GM12874 (cell line): ENCODE data around the gene SWAP70.

ENCODE experiments used
- TF ChIP-seq, protein P1 (sequence below): IDR thresholded peaks from 2 replicates; pipeline ENCODE4 v1.5.1; 2011; ENCODE audit warnings: low read depth, mild to moderate bottlenecking, control low read depth, low read length, moderate library complexity; ENCODE audit not compliant: insufficient read depth

The SWAP70 gene

DNA sequence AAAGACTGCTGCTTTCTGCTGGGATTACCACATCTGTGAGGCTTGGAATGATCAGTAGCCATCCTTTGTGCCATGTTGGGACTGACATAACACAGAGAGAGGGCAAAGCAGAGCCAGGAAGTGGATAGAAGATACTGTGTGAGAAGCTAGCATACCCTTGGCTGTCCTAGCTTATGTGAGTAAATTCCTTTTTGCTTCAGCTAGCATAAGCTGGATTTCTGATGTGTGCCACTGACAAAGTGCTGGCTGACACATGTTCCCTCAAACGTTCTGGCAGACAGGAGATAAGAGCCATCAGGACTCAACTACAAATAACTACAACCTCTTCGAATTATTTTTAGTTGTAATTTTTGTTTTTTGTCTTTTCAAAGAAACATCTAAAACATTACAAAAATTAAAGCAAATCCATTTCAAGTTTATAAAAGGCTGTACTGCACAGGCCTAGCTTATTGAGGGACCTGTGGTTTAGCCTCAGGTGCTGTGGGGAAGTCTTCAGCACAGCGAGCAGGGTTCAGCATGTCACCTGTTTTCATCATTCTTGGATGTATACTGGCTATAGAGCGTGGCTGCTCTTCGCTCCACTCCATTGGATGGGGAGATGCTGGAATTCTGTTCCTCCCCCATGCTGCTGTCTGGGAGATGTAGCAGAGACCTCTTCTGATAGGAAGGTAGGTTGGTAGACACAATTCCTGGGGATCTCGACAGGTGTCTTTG lies 120.9 kb downstream of the SWAP70 start:
- TF ChIP-seq, protein P1, sequence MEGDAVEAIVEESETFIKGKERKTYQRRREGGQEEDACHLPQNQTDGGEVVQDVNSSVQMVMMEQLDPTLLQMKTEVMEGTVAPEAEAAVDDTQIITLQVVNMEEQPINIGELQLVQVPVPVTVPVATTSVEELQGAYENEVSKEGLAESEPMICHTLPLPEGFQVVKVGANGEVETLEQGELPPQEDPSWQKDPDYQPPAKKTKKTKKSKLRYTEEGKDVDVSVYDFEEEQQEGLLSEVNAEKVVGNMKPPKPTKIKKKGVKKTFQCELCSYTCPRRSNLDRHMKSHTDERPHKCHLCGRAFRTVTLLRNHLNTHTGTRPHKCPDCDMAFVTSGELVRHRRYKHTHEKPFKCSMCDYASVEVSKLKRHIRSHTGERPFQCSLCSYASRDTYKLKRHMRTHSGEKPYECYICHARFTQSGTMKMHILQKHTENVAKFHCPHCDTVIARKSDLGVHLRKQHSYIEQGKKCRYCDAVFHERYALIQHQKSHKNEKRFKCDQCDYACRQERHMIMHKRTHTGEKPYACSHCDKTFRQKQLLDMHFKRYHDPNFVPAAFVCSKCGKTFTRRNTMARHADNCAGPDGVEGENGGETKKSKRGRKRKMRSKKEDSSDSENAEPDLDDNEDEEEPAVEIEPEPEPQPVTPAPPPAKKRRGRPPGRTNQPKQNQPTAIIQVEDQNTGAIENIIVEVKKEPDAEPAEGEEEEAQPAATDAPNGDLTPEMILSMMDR, result no peak

DNA sequence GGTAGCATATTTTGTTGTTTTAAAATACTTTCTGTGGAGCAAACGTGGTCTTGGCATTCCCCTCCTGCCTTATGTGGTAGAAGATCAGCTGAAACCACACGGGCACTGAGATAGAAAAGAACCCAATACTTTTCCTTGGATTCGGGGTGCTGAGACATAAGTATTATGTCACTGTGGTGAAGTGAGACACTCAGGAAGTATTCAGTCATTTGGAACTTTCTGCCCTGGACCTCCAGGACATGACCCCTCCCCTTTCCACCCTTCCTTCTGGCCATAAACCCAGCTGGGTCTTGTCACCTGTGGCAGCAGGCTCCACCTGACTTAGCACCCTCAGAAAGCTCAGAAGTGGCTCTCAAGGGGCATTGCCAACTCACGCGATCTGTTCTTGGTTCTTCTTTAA lies 123.4 kb downstream of the SWAP70 start:
- TF ChIP-seq, protein P1, result no peak

DNA sequence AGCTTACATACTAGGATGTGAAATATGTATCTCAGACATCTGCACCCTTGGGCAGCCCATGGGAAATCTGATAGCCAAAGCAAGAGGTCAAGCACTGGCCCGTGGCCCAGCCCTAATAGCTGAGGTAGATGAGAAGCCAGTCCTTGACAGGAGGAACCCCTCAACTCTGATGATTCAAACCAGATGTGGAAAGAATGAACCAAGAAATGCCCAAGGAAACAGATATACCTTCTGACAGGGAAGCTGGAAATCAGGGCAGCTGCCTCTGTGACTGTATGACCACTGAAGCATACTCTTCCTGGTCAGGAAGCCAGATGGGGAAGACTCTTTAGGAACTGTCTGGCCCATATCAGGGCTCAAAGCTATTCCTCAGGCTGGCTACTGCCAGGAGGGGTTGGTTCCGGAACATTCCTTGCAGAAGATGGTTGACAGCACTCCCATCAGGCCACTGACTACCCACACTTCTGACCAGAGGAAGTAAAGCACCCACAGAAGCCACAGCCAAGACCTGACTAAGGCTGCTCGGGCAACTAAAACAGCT lies 124.2 kb downstream of the SWAP70 start:
- TF ChIP-seq, protein P1, result no peak

DNA sequence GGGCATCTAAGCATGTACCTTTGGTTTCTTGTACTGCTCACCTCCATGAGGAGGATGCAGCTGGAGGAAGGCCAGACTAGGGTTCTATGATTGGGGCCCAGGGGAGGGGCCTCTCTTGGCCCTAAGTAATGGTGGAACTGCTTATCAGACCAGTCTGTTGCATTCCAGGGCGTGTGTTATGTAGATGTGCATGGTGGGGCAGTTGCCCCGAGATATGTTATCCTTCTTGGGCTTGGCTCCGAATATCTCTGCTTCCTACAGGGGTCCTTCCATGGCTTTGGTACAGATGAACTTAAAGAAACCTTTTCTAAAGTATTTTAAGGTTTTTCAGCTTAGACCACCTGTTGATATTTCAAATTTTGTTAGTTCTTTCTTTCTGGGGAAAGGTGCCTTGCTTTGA lies 126.0 kb downstream of the SWAP70 start:
- TF ChIP-seq, protein P1, result no peak

DNA sequence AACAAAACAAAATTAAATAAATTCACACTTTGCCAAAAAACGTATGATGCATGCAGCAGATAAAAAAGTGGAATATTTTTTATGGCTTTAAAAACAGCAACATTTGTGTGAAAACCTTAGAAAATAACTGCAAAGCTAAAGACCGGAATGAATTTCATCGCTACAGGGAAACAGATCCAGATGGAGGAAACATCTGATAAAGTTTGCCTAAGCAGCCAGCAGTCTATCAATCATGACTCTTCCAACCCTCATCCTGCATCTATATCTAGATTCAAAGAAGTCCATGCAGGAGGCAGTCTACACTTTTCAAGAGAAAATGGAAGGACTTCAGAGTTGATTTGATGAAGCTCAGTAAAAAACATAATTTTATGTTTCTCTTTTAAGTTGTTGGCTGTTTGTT lies 126.8 kb downstream of the SWAP70 start:
- TF ChIP-seq, protein P1, result no peak

DNA sequence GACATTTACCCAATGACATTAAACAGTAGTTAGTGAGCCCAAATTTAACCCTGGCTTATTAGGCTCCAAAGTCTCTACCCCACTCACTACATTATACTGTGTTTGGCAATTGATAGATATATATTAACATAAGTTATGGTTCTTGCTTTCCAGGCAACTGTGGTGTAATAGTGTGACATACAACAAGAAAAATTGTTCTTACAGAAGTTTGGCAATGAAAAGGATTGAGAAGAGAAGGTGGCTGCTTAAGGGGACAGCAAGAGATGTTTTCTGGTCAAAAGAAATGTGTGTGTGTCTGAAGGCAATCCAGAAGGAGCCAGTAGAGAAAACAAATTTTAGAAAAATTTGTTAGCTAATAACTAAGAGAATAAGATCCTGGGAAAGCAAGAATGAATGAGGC lies 132.4 kb downstream of the SWAP70 start:
- TF ChIP-seq, protein P1, result no peak

DNA sequence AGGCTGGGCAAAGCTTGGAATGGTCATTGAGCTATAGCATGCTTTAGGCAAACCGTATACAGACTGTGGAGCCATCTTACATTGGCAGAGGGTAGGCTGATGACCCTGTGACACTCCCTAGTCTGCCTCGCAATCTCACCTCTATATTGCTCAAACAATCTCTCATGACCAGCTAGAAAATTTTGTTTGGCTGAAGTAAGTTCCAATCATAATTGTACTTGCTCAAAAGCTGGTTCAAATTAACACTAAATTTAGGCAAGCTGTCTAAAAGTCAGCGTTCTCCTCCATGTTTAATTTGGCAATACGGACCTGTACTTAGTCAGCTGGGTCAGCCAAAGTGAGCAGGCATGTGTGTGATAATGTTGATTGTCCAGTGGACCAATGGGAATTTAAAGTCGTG lies 133.0 kb downstream of the SWAP70 start:
- TF ChIP-seq, protein P1, result no peak
